Upper lobe of left lung (tissue), 4 donors: Measurements from ENCODE around the gene PCSK2.

Experiments
- POLR2A ChIP-seq, 4 donors: fragments of 450-650 bp; IDR thresholded peaks; one replicate each; pipeline ENCODE4 v1.5.1; 2016 to 2017; ENCODE audit warnings: antibody characterized with exemption in 4 of 4, mild to moderate bottlenecking in 2 of 4
- TF ChIP-seq, protein P1 (sequence below), 6 experiments: fragments of 450-650 bp in 4 of 6; fragments of 200-600 bp in 2 of 6; sonication (generic) in 2 of 6; IDR thresholded peaks; one replicate each; pipeline ENCODE4 v1.5.1; 2016 to 2019; ENCODE audit warnings: antibody characterized with exemption in 6 of 6

DNA sequence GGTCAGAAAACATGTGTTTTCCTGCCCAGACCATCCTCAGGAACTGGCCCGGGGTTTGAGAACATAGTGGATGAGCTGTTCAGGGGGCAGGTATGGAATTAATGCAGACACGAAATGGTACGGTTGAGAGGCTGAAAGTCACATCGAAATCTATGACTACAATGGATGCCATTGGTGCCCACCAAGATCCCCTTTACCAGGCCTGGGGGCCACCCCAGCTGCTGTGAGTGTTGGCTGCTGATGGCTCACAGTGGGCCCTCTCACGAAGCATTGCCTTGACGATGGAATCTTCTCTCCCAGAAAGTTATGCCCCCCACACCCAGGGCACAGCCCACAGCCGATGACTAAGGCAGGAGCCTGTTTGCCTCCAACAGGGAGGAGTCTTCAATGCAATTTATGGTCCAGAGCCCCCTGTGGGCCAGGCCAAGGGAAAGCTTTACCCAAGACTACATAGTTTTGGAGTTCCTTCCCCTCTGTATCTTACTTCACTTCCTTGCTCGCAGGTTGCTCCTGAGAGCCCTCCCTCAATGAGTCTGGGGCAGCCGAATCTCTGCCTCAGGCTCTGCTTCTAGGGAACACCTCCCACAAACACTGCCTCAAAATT is 211.7 kb downstream of the PCSK2 start:
- TF ChIP-seq POLR2A (IDR thresholded peaks at IDR 0.05), result no peak
- TF ChIP-seq, protein P1, sequence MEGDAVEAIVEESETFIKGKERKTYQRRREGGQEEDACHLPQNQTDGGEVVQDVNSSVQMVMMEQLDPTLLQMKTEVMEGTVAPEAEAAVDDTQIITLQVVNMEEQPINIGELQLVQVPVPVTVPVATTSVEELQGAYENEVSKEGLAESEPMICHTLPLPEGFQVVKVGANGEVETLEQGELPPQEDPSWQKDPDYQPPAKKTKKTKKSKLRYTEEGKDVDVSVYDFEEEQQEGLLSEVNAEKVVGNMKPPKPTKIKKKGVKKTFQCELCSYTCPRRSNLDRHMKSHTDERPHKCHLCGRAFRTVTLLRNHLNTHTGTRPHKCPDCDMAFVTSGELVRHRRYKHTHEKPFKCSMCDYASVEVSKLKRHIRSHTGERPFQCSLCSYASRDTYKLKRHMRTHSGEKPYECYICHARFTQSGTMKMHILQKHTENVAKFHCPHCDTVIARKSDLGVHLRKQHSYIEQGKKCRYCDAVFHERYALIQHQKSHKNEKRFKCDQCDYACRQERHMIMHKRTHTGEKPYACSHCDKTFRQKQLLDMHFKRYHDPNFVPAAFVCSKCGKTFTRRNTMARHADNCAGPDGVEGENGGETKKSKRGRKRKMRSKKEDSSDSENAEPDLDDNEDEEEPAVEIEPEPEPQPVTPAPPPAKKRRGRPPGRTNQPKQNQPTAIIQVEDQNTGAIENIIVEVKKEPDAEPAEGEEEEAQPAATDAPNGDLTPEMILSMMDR (IDR thresholded peaks at IDR 0.05), result no peak
